HG03457 (cell line): ENCODE results near the gene TSPYL1.

Source experiments
- ATAC-seq: cut with Tn5 transposase; IDR thresholded peaks from one replicate; pipeline ENCODE4 v1.9.1; 2021; ENCODE audit warnings: moderate number of reproducible peaks; ENCODE audit not compliant: unreplicated experiment

Gene TSPYL1

DNA sequence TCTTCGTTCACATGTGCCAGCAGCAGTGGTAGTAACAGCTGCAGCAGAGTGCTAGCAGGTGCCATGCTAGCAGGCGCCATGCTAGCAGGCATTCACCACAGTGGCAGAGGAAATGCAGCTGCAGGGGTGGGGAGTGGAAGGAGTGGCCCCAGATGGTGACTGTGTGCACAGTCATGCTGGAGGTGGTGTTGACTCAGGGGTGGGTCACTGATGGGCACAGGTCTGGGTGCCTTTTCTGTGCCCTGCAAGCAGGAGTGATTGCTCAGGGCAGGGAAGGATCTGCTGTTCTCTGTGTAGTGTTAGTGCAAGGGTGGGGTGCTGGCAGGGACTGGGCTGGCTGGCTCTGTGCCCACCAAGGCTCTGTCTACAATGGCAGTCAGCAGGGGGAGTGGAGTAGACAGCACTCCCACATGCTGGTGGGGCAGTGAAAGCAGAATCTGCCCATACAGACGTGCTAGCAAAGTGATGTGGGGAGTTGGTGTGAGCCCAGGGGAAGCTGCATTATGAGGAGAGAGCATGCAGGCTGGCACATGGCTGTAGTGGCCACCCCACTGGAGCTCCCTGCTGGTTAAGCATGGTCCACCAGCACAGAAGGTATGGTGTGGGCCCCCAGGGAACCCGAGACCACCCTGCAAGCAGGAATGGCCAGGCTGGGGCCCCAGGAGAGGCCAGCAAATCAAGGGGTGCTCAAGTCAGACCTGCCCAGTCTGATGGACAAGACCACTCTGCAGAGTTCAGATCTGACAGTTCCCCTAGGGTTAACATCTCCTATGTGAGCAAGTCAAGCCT is 14.5 kb downstream of the TSPYL1 start:
- ATAC-seq: no peak

DNA sequence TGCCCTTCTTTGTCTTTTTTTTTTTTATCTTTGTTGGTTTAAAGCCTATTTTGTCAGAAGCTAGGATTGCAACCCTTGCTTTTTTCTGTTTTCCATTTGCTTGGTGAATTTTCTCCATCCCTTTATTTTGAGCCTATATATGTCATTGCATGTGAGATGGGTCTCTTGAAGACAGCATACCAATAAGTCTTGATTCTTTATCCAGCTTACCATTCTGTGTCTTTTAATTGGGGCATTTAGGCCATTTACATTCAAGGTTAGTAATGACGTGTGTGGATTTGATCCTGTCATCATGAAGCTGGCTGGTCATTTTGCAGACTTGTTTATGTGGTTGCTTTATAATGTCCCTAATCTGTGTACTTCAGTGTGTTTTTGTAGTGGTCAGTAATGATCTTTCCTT is 16.4 kb downstream of the TSPYL1 start:
- no peak for ATAC-seq

DNA sequence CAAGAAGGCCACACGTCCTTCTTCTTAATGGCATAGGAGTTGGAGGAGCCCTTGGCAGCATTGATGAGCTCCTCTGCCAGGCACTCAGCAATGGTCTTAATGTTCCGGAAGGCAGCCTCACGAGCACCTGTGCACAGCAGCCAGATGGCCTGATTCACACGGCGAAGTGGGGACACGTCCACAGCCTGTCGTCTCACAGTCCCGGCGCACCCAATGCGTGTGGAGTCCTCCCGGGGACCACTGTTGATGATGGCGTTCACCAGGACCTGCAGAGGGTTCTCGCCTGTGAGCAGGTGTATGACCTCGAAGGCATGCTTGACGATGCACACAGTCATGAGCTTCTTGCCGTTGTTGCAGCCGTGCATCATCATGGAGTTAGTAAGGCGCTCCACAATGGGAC is 21.2 kb downstream of the TSPYL1 start:
- no peak for ATAC-seq

DNA sequence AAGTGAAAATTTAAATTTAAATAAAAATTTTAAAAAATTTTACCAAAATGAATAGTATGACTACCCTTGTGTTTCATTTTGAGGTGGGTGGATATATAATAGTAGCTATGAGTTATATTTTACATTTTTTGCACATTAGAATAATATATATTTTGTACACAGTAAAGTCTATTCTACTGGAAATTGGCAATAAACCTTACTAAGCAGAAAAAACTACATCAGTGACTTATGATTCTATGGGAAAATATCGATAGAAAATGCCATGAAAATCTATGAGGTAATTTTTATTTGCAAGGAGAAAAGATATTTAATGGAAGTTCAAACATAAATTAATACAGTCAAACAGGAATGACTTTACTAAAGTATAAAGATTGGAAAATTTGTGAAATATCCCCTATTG is 23.0 kb downstream of the TSPYL1 start:
- ATAC-seq: no peak

DNA sequence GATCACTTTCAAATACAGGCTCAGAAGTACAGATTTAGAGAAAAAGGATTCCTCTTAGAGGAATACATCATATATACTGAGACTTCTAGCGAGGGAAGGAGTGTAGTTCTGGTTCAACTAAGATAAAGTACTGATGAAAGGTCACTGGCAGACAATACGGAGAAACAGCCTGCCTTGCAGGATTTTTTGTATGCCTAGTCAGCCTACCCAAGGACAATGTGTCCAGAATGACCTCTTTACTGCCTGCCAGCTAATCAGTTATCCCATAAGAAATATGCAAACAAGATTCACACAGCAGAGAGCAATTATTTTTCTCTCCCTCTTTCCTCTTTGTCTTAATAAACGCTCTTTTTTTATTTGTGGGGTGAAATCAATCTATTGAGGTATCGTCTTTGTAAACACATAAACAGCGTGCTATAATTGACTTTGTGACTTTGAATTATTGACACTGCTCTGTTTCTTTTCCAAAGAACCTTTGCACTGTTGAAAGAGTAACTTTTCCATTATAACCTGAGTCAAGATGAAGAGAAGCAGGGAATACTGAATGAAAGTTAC is 24.4 kb downstream of the TSPYL1 start:
- no peak for ATAC-seq

DNA sequence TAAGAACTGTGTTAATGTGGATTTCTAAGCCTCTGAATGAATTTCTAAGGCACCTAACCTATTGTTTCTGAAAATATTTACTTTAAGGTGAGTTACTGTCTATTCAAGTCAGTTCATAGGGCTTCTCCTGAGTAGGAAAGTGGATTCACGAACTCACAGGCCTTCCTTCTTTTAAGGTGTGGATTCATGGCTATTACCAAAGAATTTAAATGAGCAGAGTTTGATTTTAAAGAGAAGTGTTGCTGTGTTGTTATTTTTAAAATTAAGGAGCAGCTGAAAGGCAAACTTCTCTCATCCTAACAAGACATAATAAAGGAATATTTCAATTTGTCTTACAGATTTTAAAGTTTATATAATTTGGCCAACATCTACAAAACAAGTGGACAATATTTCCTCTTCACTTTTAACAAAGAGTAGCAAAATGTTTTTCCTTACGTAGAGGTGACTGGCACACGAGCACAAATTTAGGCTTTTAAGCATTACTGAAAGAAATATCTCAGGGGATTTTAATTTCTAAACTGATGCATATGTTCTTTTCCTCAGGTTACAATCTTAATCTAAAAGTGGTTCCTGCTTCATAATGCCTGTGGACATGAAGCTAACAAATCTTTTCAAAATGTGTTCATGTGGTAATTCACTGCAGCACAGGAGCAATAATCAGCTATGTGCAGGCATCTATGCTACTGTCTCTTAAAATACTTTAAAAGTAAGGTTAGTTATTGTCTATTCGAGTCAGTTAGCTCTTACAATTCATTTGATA is 25.3 kb downstream of the TSPYL1 start:
- ATAC-seq: peak; percentile 14

DNA sequence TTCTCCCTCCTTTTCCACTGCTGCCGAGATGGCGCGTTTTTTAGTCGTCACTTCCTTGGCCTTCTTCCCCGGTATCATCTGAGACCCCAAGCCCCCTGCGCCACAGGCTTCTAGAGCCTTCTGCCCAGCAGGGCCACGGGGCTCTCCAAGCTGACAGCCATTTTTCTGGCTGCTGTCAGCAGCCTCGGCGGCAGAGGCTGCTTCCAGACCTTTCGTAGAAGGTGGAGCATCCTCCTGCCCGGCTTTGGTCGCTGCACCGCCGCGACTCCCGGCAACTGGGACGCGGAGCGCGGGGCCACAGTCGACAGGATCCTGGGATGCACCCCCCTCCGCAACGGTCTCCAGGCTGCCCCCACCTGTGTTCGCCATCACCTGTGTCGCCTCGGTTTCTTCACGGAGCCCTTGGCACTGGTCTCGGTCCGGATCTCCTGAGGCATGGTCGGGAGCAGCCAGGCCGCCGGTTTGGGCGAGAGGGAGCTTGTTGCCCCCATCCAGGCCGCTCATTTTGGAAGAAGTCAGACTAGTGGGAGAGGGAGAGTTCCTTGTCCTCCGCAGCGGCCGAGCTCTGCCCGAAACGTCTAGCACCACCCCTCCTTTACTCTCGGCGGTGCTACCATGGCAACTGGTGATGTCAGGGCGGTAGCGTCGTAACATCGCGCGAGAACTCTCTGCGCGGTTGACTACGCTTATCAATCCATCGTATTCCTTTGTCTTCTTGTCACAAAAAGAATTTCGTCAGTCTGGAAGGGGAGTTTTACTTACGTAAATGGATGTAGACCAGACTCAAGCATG is 26.0 kb downstream of the TSPYL1 start, which contains the start of gene TSPYL4:
Gene TSPYL4 (minus strand): TSS at position 571 of the 792 bp plus-strand sequence. CDS start 67 bp downstream, at position 504.
- ATAC-seq: peak; percentile 99

DNA sequence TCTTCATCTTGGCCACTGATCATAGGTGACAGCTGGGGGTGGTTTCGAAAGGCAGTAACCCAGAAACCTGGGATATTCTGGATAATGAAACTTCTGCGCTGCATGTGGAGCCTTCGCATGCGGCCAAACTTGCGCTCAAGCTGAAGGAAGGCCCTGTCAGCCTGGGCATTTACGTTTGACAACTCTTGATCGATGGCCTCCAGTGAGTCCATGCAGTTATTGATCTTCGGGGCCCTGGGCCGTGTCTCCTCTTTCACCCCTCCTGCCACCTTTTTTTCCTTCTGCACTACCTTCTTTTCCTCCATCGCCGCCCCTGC is 26.6 kb downstream of the TSPYL1 start:
- no peak for ATAC-seq

DNA sequence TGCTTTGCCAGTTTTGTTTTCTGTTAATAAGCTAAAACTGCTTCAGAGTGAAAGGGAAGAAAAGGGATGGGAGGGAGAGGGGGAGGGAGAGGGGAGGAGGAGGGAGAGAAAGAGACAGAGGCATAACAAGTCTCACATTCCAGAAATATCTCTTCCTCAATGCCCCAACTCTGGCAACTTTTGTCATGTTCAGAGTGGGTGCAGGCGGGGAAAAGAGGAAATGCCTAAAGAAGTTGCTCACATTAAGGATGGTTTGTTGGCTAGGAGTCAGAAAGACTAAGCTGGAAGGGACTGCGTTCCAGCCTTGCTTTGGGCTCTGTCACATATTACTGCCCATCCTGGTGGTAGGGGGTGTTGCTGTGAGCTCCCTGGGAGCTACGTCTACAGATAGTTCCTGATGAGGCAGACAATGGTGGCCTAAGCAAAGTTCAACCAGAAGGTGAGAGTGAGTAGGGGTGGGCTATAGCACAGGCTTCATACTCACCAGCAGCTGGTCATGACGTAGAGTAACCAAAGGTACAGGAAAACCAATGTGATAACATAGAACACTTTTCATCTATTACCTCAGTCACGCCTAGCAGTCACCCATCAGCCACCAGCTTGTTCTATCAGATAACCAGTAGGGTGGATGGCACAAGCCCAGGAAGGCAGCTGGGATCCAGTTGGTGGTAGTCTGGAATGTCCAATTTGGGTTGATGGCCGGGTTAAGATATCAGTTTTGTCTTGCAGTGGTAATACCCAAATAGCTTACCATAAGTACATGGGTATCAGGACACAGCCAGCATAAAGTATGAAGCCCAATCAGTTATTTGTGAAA is 28.0 kb downstream of the TSPYL1 start:
- ATAC-seq: no peak

DNA sequence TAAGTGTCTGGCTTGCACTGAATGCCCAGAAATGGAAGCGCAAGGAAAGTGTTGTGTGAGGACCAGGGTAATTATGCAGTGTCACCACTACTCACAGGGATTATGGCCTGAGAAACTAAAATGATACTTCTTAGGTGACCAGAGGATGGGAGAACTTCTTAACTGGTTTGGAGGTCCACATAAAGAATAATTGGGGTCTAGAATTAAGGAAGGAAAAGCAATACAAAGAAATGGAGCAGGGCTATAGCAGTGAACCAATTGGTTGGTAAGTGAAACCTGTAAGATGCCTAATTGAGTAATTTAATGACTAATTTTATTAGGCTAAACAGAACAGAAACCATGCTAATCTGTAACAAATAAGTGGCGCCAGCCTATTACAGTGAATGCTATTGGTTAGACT is 31.2 kb downstream of the TSPYL1 start:
- no peak for ATAC-seq

DNA sequence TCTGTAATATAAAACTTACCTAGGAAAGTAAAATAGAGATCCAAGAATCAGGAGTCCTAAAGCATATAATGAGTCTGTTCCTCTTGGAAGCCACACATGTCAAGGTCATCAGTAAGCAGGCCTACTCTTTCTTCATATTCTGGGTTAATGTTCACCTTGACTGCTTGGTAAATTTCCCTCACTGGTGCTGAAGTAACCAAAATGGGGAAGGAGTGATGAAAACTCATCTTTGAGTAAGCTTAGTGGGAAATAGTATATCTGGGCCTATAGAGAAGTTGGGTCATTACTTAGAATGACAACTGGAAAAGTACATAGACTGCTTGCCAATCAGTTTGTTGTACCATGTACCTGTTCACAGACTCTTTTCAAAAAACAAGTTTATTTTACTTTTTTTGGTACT is 32.4 kb downstream of the TSPYL1 start:
- ATAC-seq: no peak

DNA sequence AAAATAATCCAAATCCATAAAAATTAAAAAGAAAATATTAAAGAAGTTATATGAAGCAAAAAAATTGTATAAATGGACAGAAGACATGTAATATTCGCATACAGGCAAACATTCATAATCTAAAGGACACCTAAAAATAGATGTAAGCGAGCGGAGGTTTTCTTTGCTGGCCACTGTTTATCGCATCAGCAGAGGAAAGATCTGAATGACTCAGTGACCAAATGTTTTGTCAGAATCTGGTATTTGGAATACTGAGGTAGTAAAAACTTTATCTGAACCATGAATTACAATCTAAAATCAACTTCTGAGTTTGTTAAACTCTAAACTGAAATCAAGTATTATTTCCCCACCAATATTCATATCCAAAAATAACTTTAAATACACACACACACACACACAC is 33.6 kb downstream of the TSPYL1 start:
- no peak for ATAC-seq

DNA sequence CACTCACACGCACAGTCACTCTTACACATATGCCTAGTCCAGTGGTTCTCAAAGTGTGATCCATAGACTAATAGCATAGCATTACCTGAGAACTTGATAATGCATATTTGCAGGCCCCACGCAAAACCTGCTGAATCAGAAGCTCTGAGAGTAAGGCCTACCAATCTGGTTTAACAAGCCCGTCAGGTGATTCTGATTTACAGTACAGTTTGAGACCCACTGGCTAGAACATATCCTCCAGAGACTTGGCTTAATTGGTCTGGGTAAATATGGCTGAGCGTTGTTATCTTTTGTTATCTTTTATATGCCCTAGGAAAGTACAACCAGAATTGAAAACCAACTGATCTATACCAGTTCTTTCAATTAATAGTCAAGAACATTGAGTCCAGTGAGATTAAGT is 35.4 kb downstream of the TSPYL1 start:
- ATAC-seq: no peak

DNA sequence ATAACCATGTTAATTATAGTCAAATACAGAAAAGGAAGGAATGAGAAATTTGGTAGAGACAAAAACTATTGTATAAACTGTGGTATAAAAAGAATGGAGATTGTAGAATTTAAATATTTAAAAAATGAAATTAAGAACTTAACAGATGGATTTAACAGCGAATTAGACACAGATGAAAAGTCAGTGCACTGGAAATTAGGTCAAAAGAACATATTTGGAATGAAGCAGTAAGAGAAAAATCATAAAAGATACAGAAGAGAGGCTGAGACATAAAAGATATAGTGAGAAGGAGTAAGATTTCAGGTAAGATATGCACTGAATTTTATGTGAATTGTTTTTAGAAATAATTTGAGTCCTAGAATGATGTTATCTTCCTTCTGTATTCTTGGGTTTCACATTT is 39.9 kb downstream of the TSPYL1 start:
- ATAC-seq: no peak

DNA sequence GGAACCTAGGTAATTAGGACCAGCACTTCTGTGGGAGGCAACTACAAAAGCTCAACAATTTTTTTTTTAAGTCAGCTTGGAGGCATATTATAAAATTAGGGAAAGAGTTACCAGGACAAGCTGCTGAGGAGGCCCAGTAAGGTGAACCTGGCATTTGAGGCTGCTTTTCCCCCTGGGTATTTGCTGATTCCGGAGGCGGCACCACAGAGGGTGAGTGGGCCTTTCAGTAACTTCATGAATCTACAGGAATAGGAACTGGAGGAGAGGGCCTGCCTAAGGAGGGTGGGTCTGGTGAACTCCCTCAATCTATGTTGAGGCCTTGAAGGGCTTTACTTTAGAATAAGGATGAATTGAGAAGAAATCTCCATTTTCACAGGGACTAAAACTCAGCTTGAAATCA is 40.5 kb downstream of the TSPYL1 start:
- no peak for ATAC-seq

DNA sequence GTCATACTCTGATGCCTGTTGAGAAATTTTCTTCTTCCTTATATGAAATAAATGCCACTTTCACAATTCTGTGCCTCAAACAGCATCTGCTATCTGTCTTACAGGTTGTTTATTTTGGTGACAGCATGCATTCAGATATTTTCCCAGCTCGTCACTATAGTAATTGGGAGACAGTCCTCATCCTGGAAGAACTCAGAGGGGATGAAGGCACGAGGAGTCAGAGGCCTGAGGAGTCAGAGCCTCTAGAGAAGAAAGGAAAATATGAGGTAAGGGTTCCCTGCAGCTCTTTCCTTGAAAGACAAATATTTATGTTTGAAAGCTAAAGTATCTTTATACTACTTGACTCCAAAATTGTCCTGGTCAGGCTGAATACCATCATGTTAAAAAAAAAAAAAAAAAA is 41.6 kb downstream of the TSPYL1 start:
- no peak for ATAC-seq

DNA sequence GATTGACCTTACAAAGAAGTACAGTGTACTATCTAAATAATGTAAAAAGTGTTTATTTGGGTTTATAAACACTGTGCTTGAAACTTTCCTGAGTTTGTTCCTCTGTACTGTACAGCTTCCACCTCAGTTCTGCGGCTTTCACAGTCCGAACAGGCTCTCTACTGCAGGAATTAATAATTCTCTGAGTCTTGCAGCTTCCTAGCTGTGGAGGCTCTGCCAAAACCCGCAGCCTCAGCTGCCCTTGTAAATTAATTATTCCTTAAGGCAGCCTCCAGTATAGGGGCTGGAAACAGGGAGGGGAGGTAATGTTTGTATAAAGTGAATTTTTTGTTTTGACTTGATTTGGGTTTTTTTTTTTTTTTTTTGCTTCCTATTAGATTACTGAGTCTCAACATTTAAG is 45.0 kb downstream of the TSPYL1 start:
- ATAC-seq: no peak

DNA sequence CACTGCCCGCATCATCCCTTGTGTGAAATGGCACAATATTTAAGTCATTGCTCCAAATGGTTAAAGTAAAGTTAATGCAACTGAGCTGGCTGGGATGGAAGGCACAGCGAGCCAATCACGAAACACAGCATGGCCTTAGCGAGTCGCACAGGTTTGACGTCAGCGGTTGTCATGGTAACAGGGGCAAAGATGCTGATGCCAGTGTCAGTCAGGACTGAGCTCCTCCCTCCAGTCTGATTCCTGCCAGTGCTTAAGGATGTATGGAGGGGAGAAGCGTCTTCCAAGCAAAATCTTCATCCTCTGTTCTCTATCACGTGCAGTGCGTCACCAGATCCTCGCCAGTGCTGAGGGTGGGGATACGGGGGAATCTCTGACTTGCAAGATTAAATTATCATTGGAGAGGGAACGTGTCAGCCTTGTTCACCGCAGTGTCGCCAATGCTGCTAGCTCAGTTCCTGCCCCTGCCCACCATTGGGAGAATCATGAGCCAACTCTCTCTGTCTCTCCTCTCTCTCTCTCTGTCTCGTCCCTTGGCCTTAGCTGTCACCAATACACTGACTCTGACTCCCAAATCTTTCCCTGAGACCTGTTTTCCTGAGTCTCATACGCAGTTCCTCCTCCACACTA is 50.3 kb downstream of the TSPYL1 start:
- ATAC-seq: no peak
